HG02852 (cell line): ENCODE measurements around the gene MYH6.
"Not testable (repeated sequence)": the region's sequence is repeated elsewhere in the genome, so short reads cannot be mapped to it uniquely, and the experiment has no call there.

ENCODE experiments used
- ATAC-seq: cut with Tn5 transposase; IDR thresholded peaks from one replicate; pipeline ENCODE4 v1.9.1; 2021; ENCODE audit warnings: mild to moderate bottlenecking, moderate library complexity; ENCODE audit not compliant: unreplicated experiment

MYH6 gene

DNA sequence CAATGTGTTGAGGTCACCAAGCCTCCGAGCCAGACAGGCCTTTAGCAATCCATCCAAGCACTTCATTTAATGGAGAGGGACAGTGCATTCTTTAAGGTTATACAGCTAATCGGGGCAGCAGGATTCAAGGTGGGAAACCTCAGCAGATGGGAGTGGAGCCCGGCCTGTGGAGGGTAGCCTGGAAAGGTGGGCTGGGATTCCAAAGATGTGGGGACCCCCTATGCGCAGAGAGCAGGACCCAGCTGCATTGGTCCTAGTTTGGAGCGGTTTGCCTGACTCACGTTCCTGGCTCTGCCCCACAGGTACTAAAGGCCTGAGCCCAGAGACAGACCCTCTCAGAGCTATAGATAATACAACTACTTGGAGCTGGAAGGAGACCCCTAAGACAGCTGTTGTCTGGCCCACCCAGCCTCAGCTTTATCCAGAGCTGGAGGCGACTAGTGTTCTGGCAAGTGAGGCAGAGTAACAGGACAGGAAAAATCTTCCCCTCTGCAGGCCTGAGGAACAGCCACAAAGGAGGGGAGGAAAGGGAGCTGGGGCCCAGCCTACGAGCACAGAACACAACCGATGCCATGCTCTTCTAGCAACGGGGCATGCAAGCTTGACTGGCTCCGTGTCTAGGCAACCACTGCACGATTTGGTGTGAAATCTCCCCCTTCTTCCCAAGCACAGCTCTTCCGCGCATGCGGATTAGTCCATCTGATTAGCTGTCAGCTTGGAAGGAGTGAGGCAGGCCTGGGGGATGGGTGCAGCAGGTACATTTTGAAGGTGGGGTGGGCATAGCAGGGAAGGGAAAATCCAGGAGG lies 28.5 kb upstream of the MYH6 start:
- no peak for ATAC-seq

DNA sequence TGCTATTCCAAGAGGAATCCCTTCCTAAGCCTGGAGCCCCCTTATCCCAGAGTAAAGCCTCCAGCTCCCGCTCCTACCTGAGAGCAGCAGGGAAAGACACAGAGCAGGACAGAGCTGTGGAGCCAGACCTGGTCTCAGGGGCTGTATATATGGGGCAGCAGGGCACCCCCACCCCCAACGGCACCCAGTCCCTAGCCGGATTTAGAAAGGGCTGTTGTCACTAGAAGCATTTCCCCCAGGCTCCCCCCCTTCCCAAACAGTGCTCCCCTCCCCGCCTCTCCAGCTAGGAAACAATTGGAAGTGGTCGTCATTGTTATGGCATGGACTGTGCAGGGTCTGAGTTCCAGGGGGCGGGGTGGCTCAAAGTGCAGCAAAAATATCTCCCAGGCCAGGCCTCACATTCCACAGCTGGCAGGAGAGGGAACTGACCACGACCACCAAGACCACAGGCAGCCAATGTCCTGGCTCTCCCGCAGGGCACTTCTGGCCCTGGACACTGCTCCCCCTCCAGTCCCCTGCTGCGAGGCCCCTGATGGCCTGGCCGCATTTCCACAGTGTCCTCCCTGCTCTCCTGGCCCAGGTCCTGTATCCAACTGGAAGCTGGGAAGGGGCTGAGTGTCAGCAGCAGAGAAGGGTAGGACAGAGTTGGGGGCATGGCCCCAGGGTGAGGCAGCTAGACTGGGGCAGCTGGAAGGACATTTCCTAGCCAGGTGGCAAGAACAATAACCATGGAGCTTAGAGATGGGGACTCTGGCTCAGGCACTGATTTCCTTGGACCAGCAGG lies 27.7 kb upstream of the MYH6 start, which contains the start of gene MYH7:
Gene MYH7 (minus strand): TSS at position 118 of the 784 bp plus-strand sequence. CDS start 1,928 bp downstream, outside the sequence.
- no peak for ATAC-seq

DNA sequence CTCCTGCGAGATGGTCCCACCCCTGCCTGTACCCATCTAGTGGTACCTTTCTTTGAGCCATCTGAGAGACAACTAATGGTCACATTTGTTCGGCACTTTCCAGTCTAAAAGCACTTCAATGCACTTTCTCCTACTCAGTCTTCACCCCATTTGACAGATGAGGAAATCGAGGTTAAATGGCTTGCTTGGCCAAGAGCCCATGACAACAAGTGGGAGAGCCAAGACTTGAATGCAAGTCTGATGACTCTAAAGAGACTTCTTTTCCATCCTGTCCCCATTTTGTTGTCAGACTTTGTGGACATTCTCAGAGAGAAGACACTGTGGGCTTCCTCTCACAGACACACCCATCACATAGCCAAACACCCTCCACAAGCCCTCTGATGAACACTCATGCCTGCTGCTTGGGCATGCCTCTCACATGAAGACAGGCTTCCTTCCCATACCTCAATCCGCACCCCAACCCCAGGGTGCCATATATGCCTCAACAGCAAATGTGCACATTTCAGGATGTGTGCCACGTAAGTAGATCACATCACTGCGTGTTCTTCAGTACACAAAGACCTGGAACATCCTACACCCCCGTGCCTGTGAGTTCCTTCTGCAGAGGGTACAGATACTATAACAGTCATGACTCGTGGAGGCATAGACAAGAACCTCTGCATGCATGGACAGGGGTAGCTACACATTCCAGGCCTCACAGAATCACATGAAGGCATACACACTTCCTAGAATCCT lies 26.6 kb upstream of the MYH6 start:
- no peak for ATAC-seq

DNA sequence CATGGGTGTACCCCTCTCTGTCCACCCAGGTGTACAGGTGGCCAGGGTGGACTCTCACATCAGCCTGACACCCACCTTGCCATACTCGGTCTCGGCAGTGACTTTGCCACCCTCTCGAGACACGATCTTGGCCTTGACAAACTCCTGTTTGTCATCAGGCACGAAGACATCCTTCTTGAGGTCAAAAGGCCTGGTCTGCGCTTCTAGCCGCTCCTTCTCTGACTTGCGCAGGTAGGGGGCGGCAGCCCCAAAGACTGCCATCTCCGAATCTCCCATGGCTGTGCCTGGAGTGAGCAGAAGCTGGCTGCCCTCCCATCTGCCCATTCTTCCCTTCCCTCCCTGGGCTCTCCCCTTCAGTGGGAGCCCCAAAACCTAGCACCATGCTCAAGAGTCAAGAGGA lies 25.4 kb upstream of the MYH6 start:
- no peak for ATAC-seq

DNA sequence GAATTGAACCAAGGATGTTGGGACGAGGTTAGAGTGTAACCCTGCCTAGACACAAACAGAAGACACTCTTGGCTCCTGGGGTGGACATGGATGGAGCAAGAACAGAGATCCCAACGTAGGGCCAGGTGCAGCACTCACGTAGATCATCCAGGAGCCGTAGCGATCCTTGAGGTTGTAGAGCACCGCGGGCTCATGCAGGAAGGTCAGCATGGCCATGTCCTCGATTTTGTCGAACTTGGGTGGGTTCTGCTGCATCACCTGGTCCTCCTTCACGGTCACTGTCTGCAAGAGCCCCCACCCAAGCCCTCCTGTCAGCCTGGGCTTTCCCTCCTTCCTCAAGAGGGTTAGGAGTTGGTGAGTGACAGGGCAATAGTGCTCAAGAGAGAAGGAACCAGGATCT lies 24.9 kb upstream of the MYH6 start:
- ATAC-seq, result no peak

DNA sequence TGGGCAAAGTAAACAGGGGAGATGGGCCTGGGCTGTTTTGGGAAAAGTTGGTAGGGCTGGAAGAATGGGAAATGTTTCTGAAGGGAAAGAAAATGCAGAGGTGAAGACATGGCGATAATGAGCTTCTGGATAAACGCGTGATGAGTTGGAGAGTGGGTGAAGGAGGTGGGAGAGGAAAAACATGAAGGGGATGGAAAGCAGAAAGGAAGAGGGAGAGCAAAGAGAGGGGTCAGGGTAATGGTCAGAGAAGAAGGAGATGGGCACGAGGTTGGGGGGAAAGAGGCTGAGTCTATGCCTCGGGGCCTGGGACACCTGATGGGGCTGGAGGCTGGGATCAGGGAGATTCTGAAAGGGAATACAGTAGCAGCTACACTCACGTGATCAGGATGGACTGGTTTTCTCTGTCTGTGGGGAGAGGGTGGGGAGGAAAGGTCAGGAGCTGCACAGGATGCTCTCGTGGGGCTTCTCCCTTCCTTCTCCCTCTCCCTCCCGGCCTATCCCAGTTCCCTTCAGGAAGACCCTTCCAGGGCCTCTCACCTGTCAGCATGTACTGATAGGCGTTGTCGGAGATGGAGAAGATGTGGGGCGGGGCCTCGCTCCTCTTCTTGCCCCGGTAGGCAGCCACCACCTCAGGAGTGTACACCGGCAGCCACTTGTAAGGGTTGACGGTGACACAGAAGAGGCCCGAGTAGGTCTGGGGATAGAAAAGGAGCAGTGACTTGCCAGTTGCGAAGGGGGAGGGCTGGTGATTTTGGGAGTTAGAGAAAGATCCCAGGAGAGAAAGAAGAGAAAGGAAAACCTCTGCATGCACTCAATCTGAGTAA lies 24.2 kb upstream of the MYH6 start:
- no peak for ATAC-seq

DNA sequence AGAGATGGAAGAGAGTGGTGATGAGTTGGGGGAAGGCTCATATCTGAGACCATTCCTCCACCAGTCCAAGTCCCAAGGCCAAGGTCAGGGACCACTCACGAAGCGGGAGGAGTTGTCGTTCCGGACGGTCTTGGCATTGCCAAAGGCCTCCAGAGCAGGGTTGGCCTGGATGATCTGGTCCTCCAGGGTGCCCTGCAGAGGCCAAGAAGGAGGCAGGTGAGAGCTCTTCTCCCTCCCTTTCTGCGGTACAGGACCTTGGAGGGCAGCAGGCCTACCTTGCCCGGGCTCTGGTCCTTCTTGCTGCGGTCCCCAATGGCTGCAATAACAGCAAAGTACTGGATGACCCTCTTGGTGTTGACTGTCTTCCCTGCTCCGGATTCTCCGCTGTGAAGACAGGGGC lies 23.4 kb upstream of the MYH6 start:
- no peak for ATAC-seq

DNA sequence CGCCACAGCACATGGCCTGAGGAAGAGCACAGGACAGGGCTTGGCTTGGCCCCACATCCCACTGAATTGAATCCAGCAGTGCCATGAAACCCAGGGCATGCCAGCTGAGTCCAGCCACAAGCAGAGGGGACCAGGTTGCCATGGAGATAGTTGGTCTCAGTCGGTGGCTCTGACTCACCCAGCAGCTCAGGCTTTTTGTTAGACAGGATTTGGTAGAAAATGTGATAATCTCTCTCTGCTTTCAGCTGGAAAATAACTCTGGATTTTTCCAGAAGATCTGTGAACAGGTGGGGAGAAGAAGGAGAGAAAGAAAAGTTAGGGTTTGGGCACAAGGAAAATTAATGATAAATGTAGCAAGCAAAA lies 22.6 kb upstream of the MYH6 start:
- ATAC-seq, result no peak

DNA sequence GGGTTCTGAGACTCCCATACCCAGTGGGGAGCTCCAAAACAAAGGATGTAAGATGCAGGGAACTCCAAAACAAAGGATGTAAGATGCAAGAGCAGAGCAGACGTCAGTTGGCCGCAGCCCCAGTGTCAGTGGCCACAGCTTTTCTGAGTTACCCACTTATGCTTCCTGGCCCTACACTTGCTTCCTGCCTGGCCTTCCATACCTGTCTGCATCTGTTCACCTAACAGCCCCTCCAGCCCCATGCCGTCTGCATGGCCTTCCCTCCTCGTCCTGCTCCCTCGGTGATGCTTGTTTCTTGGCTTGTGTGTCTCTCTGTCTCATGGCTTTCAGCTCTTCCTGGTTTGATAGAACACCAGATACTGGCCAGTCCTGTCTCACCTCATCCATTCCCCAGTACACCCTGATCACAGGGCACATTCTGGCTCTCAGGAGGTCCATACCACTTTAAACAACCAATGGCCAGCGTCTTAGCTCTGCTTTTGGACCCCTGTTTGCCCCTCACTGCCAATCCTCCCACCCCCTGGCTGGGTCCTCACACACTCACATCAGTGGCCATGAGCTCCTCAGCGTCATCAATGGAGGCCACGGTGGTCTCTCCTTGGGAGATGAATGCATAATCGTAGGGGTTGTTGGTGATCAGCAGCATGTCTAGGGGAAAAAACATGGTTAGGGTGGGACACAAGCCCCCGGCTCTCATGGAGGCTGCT lies 22.1 kb upstream of the MYH6 start:
- ATAC-seq, result no peak

DNA sequence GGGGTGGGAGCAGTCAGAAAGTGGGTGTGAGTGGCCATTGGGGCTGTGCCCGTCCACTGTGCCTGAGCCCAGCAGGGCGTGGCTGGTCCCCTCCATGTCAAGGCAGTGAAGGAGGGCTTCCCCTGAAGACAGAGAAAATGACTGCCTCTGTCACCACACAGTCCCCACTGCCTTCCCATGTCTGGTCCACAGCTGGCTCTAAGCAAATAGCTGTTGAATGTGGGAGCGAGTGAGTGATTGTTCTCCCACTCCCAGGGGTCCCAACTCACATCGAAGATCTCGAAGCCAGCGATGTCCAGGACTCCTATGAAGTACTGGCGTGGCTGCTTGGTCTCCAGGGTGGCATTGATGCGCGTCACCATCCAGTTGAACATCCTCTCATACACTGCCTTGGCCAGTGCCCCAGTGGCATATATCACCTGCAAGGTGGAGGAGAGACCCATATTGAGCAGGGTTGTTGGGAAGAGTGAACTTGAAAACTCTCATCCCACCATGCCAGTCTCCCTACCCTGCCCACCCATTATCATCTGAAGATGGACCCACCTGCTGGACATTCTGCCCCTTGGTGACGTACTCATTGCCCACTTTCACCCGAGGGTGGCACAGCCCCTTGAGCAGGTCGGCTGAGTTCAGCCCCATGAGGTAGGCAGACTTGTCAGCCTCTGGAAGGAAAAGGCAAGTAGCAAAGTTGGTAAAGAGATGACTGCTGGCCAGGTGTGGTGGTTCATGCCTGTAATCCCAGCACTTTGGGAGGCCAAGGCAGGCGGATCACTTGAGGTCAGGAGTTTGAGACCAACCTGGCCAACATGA lies 20.8 kb upstream of the MYH6 start:
- ATAC-seq, result no peak

DNA sequence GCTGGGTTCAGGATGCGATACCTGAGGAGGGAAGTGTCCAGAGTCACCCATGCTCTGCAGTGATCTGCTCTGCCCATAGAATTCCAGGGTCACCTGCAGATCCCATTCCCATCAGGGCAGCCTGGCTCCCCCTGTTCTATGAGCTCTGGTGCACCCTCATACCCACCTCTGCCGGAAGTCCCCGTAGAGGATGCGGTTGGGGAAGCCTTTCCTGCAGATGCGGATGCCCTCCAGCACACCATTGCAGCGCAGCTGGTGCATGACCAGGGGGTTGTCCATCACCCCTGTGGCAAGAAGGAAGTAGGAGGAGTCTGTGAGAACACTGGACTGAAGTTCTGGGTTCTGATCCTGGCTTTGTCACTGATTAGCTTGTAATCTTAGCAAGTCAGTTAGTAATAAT lies 17.7 kb upstream of the MYH6 start:
- not testable (repeated sequence) for ATAC-seq

DNA sequence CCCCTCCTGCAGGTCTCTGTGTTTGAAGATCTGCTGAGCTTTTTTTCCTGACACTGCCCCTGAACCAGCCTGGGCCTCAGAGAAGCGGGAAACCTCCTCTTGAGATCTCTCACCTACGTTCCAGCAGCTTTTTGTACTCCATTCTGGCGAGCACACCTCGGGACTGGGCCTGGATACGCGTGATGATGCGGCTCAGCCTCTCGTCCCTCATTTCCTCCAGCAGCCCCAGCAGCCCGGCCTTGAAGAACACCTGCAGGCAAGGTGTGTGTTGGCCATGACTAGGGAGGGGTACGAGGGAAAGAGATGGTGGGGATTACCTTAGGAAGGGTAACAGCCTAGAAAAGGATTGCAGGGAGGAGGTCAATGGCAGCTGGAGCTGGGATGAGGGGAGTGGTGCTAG lies 17.1 kb upstream of the MYH6 start:
- ATAC-seq, result no peak

DNA sequence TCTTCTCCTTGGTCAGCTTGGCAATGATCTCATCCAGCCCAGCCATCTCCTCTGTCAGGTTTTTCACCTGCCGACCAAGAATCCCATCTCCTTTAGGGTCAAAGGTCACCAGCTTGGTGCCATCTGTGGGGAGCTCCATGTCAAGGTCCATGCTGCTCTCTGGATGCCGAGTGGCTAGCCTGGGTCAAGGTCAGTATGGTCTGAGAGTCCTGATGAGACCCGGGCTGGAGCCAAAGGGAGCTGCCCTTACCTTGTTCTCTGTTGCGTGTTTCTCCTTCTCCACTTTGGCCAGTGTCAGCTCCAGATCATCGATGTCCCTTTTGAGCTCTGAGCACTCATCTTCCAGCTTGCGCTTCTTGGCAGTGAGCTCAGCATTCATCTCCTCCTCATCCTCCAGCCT lies 15.6 kb upstream of the MYH6 start:
- ATAC-seq, result no peak

DNA sequence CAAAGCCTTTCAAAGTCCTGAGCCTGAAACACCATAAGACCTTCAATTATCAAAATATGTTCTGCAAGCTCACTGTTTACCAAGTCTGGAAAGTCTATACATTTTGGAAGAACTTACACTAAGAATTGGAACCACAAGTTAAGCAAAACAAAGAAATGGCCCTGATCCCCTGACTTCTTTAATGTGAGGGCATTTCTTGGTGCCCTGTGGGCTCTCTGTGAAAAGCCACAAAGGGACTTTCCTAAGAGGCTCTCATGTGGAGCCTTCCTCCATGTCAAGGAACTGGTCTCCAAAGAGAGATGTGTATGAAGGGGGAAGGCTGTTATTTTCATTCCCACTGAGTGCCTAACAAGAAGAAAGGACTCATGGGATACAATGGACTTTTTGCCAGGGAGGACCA lies 13.5 kb upstream of the MYH6 start:
- no peak for ATAC-seq

DNA sequence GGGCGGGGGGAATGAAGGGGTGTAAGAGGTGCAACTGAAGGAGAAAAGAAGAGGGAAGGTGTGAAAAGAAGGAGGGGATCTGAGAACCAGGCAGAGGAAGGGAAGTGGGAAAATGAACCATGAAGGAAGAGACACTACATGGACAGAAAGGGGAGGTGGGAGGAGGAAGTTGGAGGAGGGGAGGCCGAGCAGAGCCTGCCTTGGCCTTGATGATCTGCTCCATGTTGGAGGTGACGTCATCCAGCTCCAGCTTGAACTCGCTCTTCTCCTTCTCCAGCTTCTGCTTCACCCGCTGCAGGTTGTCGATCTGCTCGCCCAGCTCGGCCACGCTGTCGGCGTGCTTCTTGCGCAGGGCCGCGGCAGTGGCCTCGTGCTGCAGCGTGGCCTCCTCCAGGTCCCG lies 11.6 kb upstream of the MYH6 start:
- ATAC-seq, result not testable (repeated sequence)

DNA sequence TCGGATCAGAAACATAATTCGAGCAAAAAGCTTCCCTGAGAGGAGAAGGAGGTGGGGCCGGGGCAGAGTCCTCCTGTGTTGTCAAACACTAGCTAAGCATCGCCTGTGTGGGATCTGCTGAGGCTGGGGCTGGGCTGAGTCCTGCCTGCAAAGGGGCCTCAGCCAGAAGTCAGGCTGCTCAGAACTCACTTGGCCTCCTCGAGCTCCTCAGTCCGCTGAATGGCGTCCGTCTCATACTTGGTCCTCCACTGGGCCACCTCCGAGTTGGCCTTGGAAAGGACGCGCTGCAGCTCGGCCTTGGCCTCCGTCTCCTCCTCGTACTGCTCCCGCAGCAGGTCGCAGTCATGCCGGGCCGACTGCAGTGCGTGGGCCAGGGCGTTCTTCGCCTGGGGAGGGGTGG lies 9.9 kb upstream of the MYH6 start:
- ATAC-seq, result no peak

DNA sequence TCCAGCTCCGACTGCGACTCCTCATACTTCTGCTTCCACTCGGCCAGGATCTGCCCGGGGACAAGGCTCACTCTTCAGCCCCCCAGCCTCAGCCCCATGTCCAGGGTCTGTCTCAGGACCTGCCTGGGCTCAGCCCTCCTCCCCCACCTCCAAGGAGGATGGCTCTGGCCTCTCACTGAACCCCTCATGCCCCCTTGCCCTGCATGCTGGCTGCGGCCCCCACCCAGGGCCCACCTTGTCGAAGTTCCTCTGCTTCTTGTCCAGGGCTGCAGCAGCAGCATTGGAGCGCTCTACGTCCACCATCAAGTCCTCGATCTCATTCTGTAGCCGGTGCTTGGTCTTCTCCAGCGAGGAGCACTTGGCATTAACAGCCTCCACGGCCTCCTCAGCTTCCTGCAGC lies 9.2 kb upstream of the MYH6 start:
- not testable (repeated sequence) for ATAC-seq

DNA sequence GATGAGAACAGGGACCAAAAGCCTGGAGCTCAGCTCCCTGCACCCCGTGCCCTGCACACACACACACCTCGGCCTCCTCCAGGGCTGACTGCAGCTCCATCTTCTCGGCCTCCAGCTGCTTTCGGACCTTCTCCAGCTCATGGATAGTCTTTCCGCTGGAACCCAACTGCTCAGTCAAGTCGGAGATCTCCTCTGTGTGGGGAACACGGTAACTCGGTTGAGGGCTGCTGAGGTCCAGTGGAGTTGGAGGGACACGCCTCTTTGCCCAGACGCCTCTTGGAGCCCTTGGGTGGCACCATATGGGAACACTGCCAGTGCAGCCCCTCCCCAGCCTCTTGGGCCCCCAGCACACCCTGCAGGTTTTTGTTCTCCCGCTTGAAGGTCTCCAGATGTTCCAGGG lies 8.7 kb upstream of the MYH6 start:
- ATAC-seq, result no peak
